ENCODE results near the gene TOP3A. TPM values are rescaled to one million over a fixed set of nuclear protein-coding genes. Genes with fewer than 3 reads are reported as not detected.

The TOP3A gene
- 10 to 100 TPM; 23.4 to 36.3 (median 32.9) TPM for total RNA-seq

DNA sequence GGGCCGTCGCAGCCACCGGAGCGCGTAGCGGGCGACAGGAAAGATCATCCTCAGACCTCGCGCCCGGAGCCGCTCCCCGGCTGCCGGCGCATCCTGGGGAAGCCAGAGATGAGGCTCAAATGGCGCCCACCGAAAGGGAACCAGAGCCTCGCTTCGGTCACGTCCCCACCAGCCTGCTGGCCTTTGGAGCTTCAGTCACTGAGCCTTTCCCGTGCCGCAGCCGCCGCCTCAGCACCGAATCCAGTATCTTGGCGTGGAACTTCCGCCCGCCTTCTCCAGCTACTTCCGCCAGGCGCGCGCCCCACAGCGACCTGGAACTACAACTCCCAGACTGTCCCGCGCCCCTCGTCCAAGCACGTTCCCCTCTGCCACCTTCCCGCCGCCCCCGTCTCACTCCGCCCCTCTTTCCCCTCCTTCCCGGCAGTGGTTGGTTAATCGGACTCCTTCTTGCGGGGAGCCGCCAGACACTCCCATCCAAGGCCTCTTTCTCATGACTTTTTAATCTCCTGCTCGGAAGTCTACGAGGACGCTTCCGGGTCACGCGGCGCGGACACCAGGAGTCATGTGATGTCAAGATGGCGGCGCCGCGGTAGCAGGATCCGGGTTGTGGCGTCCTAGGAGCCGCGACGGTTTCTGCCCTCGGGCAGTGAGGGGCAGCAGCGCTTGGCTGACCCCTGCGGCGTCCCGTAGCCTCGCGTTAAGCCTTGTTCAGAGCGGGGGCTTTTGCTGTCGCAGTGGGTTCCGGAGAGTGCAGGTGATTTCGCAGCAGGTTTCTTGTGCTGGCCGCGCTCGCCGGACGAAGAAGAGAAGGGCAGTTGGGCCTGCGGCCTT lies at the start of gene TOP3A, which contains the start of gene SMCR8:
TSS of gene TOP3A (minus strand) at position 264 of the 831 bp plus-strand sequence. CDS start at position 48, 216 bp downstream.
TSS of gene SMCR8 (plus strand) at position 563 of the 831 bp plus-strand sequence. CDS start 497 bp downstream, outside the sequence.
- 1% methylated on average over 39 to 64 of the region's 78 CpGs for WGBS, 2 donors
- DNase-seq (peak; percentile 98), ATAC-seq (ENCODE audit: low FRiP score in 2 of 2) (peak; percentile 98 to 99)
- Histone ChIP-seq H3K36me3 (peaks cover 0 to 58% (median 14%) of the 10 kb centered on the region in 4 donors), H3K27me3 (no peaks in the 10 kb centered on the region), H3K4me3 (peak within 1 kb of the TSS; percentile 72 to 94 (median 87)), H3K27ac (peak within 1 kb of the TSS; percentile 93 to 98 (median 95)), H3K9me3 (no peaks in the 10 kb centered on the region), H3K4me1 (peaks cover 54 to 74% (median 61%) of the 10 kb centered on the region in 4 donors)
- TF ChIP-seq EP300 (IDR thresholded peaks at IDR 0.05) (peak in 2 of 4 donors; percentile 58 to 84), POLR2A (IDR thresholded peaks at IDR 0.05) (peak in 2 of 4 donors; percentile 77 to 83), CTCF (IDR thresholded peaks at IDR 0.05) (peak in 4 of 6 experiments; percentile 33 to 48 (median 40)), POLR2AphosphoS5 (IDR thresholded peaks at IDR 0.05) (peak; percentile 82 to 92)

- DNase-seq = no peak
- Histone ChIP-seq H3K9me3 (no peaks in the 10 kb centered on the region), H3K4me1 (peaks cover 11 to 20% (median 15%) of the 10 kb centered on the region in 4 donors), H3K27ac (no peak overlapping the region), H3K4me3 (peak overlapping the region in 1 of 4 donors; percentile 90), H3K36me3 (peaks cover 0 to 7% (median 0%) of the 10 kb centered on the region in 4 donors), H3K27me3 (no peaks in the 10 kb centered on the region)
- no peak for ATAC-seq (ENCODE audit: low FRiP score in 2 of 2)
- 96 to 97% methylated on average over 6 of the region's 6 CpGs for WGBS, 2 donors
- TF ChIP-seq POLR2A (IDR thresholded peaks at IDR 0.05) (no peak), POLR2AphosphoS5 (IDR thresholded peaks at IDR 0.05) (no peak), EP300 (IDR thresholded peaks at IDR 0.05) (no peak), CTCF (IDR thresholded peaks at IDR 0.05) (no peak)
Measured at GRCh38 chr17:18364166-18364565, 49.4 kb upstream of the TOP3A start.

DNA sequence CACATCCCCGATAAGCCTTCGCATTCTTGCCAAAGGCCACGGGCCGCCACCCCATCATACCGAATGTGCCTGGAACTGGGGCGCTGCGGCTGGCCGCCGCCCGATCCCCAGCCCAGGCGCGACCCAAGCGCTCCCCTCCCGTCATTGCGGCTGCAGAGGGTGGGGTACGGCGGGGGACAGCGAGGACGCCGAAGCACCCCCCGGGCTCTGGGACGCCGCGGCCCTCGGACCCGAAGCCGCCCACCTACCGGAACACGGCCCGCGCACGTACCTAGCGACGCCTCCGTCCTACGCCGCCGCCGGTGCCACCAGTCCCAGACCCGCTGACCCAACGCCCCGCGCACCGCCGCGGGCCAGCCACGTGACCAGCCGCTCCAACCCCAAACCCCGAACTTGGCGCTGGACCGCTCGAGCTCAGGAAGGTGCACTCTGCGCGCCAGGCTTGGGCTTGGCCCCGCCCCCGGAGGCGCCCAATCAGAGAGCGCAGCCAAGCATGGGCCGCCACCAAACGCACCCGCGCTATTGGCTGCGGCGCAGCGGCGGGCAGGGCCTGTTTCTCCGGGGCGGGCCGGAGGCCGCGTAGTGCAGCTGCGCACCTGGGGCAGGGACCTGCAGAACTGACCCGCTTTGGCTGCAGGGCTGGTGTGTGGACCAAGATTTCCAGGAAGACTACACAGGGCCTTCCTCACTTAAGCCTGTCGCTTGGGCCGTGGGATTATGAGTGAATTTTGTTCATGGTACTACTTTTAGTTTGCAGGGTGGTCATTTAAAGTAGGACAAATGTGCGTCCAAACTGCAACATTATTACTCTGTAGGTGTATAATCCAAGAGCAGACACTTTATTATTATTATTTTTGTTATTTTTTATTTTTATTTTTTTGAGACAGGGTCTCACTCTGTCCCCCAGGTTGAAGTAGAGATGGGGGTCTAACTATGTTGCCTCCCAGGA lies 48.6 kb upstream of the TOP3A start, which contains the start of gene SHMT1:
TSS of gene SHMT1 (minus strand) at position 450 of the 949 bp plus-strand sequence. CDS start 7,569 bp downstream, outside the sequence.
- Histone ChIP-seq H3K9me3 (no peaks in the 10 kb centered on the region), H3K36me3 (peaks cover 0 to 12% (median 2%) of the 10 kb centered on the region in 4 donors), H3K4me1 (peaks cover 11 to 20% (median 15%) of the 10 kb centered on the region in 4 donors), H3K27me3 (no peaks in the 10 kb centered on the region), H3K27ac (peak within 1 kb of the TSS; percentile 78 to 91 (median 81)), H3K4me3 (peak within 1 kb of the TSS; percentile 80 to 95 (median 88))
- ATAC-seq (ENCODE audit: low FRiP score in 2 of 2) (peak; percentile 99 to 100), DNase-seq (peak; percentile 98 to 99)
- TF ChIP-seq CTCF (IDR thresholded peaks at IDR 0.05) (no peak), POLR2A (IDR thresholded peaks at IDR 0.05) (peak in 2 of 4 donors; percentile 41 to 87), POLR2AphosphoS5 (IDR thresholded peaks at IDR 0.05) (peak; percentile 9 to 83), EP300 (IDR thresholded peaks at IDR 0.05) (no peak)
- WGBS, 2 donors = 1% methylated on average over 25 to 34 of the region's 76 CpGs

- WGBS, 2 donors = 0 to 9% methylated on average over 10 to 14 of the region's 14 CpGs
- Histone ChIP-seq H3K9me3 (no peaks in the 10 kb centered on the region), H3K4me1 (peaks cover 12 to 20% (median 15%) of the 10 kb centered on the region in 4 donors), H3K36me3 (peaks cover 0 to 12% (median 3%) of the 10 kb centered on the region in 4 donors), H3K27ac (peak overlapping the region; percentile 78 to 91 (median 81)), H3K4me3 (peak overlapping the region; percentile 80 to 95 (median 88)), H3K27me3 (no peaks in the 10 kb centered on the region)
- TF ChIP-seq EP300 (IDR thresholded peaks at IDR 0.05) = no peak
- no peak for TF ChIP-seq CTCF (IDR thresholded peaks at IDR 0.05)
- no peak for TF ChIP-seq POLR2A (IDR thresholded peaks at IDR 0.05)
- no peak for TF ChIP-seq POLR2AphosphoS5 (IDR thresholded peaks at IDR 0.05)
- ATAC-seq (ENCODE audit: low FRiP score in 2 of 2) (peak; percentile 55 to 63), DNase-seq (peak in 1 of 2 donors; percentile 87)
Measured at GRCh38 chr17:18362698-18363100, 47.9 kb upstream of the TOP3A start.
